Measurements from ENCODE around the gene PDE2A.

GRCh38 chr11:72613450-72613849, 60.8 kb downstream of the PDE2A start:
- TF ChIP-seq CTCF (IDR thresholded peaks at IDR 0.05; ENCODE audit: extremely low read depth in 1 of 2, insufficient read depth in 1 of 2, low read depth in 1 of 2, low read length in 2 of 2) (no peak), GATA2 (IDR thresholded peaks at IDR 0.05; ENCODE audit: insufficient read depth, insufficient read length, low read depth, low read length) (no peak), POLR2AphosphoS5 (IDR thresholded peaks at IDR 0.05; ENCODE audit: insufficient read depth, low read depth, low read length) (no peak)

Measured in endothelial cell of umbilical vein (primary cell).